Vagina (tissue), 2 donors: ENCODE data around the gene NQO1. TPM values are rescaled to one million over a fixed set of nuclear protein-coding genes. Genes with fewer than 3 reads are reported as not detected.

ENCODE experiments used
- DNase-seq, 2 donors: peaks; one replicate each; pipeline ENCODE4 v3.0.0-alpha.2; 2017; ENCODE audit errors: extremely low spot score in 2 of 2
- H3K27ac ChIP-seq: fragments of 200-600 bp; sonication (generic); one replicate; pipeline ENCODE4 v1.5.1; 2019
- H3K27me3 ChIP-seq: fragments of 200-600 bp; sonication (generic); one replicate; pipeline ENCODE4 v1.5.1; 2019
- H3K36me3 ChIP-seq, 2 donors: fragments of 200-600 bp; sonication (generic); one replicate each; pipeline ENCODE4 v1.5.1; 2017 to 2019
- H3K4me1 ChIP-seq: fragments of 200-600 bp; sonication (generic); one replicate; pipeline ENCODE4 v1.5.1; 2019
- H3K4me3 ChIP-seq, 2 donors: fragments of 200-600 bp; sonication (generic); 1 replicate in 1 of 2; 2 replicates in 1 of 2; pipeline ENCODE4 v1.5.1; 2016 to 2019
- H3K9me3 ChIP-seq: fragments of 200-600 bp; sonication (generic); one replicate; pipeline ENCODE4 v1.5.1; 2019
- CTCF ChIP-seq, 3 experiments: fragments of 450-650 bp in 2 of 3; fragments of 200-600 bp in 1 of 3; sonication (generic) in 1 of 3; IDR thresholded peaks; one replicate each; pipeline ENCODE4 v1.5.1; 2017 to 2019; ENCODE audit warnings: antibody characterized with exemption in 3 of 3, mild to moderate bottlenecking in 2 of 3, moderate library complexity in 2 of 3
- POLR2A ChIP-seq, 2 donors: fragments of 450-650 bp; IDR thresholded peaks; one replicate each; pipeline ENCODE4 v1.6.1; 2017; ENCODE audit warnings: antibody characterized with exemption in 2 of 2, mild to moderate bottlenecking in 2 of 2, moderate library complexity in 2 of 2
- POLR2AphosphoS5 ChIP-seq, 2 donors: sonication (generic); formaldehyde crosslinking; IDR thresholded peaks; one replicate each; pipeline ENCODE4 v1.9.0; 2017; ENCODE audit warnings: antibody characterized with exemption in 2 of 2, mild to moderate bottlenecking in 2 of 2, low read depth in 1 of 2; ENCODE audit not compliant: insufficient read depth in 1 of 2
- intact Hi-C: fragments of 100-400 bp; cut with DNase I; formaldehyde crosslinking; loops from one replicate; pipeline ENCODE4 v1.15.1; 2023
- total RNA-seq: library from RNA; depleted of rRNA; stranded (reverse); fragments of >200 nt; gene quantifications from one replicate; pipeline ENCODE4 v1.2.3, GENCODE V29; 2016

Gene NQO1
- total RNA-seq, 1 donor from 2014 or later: 84.5 TPM

GRCh38 chr16:69725480-69726312 is 664 bp downstream of the NQO1 start:
- Histone ChIP-seq H3K36me3 (no peaks in the 10 kb centered on the region), H3K27ac (peak overlapping the region; percentile 72), H3K4me3 (peak overlapping the region; percentile 53 to 54), H3K27me3 (no peaks in the 10 kb centered on the region), H3K4me1 (peaks cover 30% of the 10 kb centered on the region), H3K9me3 (no peaks in the 10 kb centered on the region)
- intact Hi-C loops: no loop called here
- no peak for DNase-seq
- no peak for TF ChIP-seq POLR2A (IDR thresholded peaks at IDR 0.05)

GRCh38 chr16:69724981-69725479 is 1.3 kb downstream of the NQO1 start:
- H3K9me3 ChIP-seq: no peaks in the 10 kb centered on the region
- H3K27ac ChIP-seq: peak overlapping the region; percentile 36
- H3K4me1 ChIP-seq: peaks cover 30% of the 10 kb centered on the region
- TF ChIP-seq POLR2A (IDR thresholded peaks at IDR 0.05) (no peak), CTCF (IDR thresholded peaks at IDR 0.05) (no peak), POLR2AphosphoS5 (IDR thresholded peaks at IDR 0.05; ENCODE audit: insufficient read depth in 1 of 2, low read depth in 1 of 2) (no peak)
- DNase-seq: no peak
- no peaks in the 10 kb centered on the region for H3K27me3 ChIP-seq
- intact Hi-C loops: no loop called here
- H3K4me3 ChIP-seq: peak overlapping the region in 1 of 2 donors; percentile 54
- H3K36me3 ChIP-seq: no peaks in the 10 kb centered on the region

- no peak for DNase-seq
- H3K9me3 ChIP-seq: no peaks in the 10 kb centered on the region
- no peaks in the 10 kb centered on the region for H3K27me3 ChIP-seq
- peaks cover 30% of the 10 kb centered on the region for H3K4me1 ChIP-seq
- H3K27ac ChIP-seq: no peak overlapping the region
- no peak overlapping the region for H3K4me3 ChIP-seq
- intact Hi-C loops: no loop called here
- TF ChIP-seq POLR2A (IDR thresholded peaks at IDR 0.05): no peak
- TF ChIP-seq CTCF (IDR thresholded peaks at IDR 0.05): no peak
- no peak for TF ChIP-seq POLR2AphosphoS5 (IDR thresholded peaks at IDR 0.05; ENCODE audit: insufficient read depth in 1 of 2, low read depth in 1 of 2)
- H3K36me3 ChIP-seq: no peaks in the 10 kb centered on the region
Observed at GRCh38 chr16:69724414-69724873, 1.9 kb downstream of the NQO1 start.

GRCh38 chr16:69721441-69721957 is 4.9 kb downstream of the NQO1 start:
- no peak for DNase-seq
- intact Hi-C loops: no loop called here
- no peaks in the 10 kb centered on the region for H3K9me3 ChIP-seq
- H3K36me3 ChIP-seq: peaks cover 0 to 19% of the 10 kb centered on the region in 2 donors
- no peak overlapping the region for H3K4me3 ChIP-seq
- no peaks in the 10 kb centered on the region for H3K27me3 ChIP-seq
- no peak overlapping the region for H3K27ac ChIP-seq
- TF ChIP-seq CTCF (IDR thresholded peaks at IDR 0.05): no peak
- TF ChIP-seq POLR2A (IDR thresholded peaks at IDR 0.05): no peak
- TF ChIP-seq POLR2AphosphoS5 (IDR thresholded peaks at IDR 0.05; ENCODE audit: insufficient read depth in 1 of 2, low read depth in 1 of 2): no peak
- H3K4me1 ChIP-seq: peaks cover 14% of the 10 kb centered on the region

GRCh38 chr16:69720822-69721430 is 5.4 kb downstream of the NQO1 start:
- H3K4me3 ChIP-seq: no peak overlapping the region
- peaks cover 0 to 19% of the 10 kb centered on the region in 2 donors for H3K36me3 ChIP-seq
- peaks cover 12% of the 10 kb centered on the region for H3K4me1 ChIP-seq
- TF ChIP-seq CTCF (IDR thresholded peaks at IDR 0.05) (no peak), POLR2AphosphoS5 (IDR thresholded peaks at IDR 0.05; ENCODE audit: insufficient read depth in 1 of 2, low read depth in 1 of 2) (no peak), POLR2A (IDR thresholded peaks at IDR 0.05) (no peak)
- peak in 1 of 2 donors; percentile 29 for DNase-seq
- intact Hi-C loops: no loop called here
- H3K27ac ChIP-seq: no peak overlapping the region
- no peaks in the 10 kb centered on the region for H3K9me3 ChIP-seq
- H3K27me3 ChIP-seq: no peaks in the 10 kb centered on the region
